ENCODE measurements around the gene RDH12. TPM values are rescaled to one million over a fixed set of nuclear protein-coding genes. Genes with fewer than 3 reads are reported as not detected.

Gene RDH12
- total RNA-seq, 1 experiment from 2014 or later, result not detected

GRCh38 chr14:67690011-67690410 lies 11.7 kb upstream of the RDH12 start:
- Histone ChIP-seq H3K4me1 (ENCODE audit: control insufficient read depth, insufficient read depth, low read length) (no peaks in the 10 kb centered on the region; the same call in 1 of the 2 replicates), H3K4me3 (ENCODE audit: low read depth in 2 of 2, low read length in 2 of 2) (no peak overlapping the region), H3K27ac (ENCODE audit: low read length) (no peak overlapping the region), H3K27me3 (ENCODE audit: control insufficient read depth, insufficient read depth, low read length) (no peaks in the 10 kb centered on the region), H3K36me3 (ENCODE audit: control insufficient read depth, insufficient read depth, low read length) (peaks cover 8% of the 10 kb centered on the region; the same call in 1 of the 2 replicates), H3K9me3 (ENCODE audit: control insufficient read depth, insufficient read depth, low read depth, low read length) (no peaks in the 10 kb centered on the region)
- ChIA-PET CTCF (no interaction called here), POLR2A (no interaction called here)
- BruUV-seq (replicated peaks), result no TSS peak
- DNase-seq (ENCODE audit: low read depth, low spot score) (no peak), ATAC-seq (no peak)
- TF ChIP-seq, protein P1, sequence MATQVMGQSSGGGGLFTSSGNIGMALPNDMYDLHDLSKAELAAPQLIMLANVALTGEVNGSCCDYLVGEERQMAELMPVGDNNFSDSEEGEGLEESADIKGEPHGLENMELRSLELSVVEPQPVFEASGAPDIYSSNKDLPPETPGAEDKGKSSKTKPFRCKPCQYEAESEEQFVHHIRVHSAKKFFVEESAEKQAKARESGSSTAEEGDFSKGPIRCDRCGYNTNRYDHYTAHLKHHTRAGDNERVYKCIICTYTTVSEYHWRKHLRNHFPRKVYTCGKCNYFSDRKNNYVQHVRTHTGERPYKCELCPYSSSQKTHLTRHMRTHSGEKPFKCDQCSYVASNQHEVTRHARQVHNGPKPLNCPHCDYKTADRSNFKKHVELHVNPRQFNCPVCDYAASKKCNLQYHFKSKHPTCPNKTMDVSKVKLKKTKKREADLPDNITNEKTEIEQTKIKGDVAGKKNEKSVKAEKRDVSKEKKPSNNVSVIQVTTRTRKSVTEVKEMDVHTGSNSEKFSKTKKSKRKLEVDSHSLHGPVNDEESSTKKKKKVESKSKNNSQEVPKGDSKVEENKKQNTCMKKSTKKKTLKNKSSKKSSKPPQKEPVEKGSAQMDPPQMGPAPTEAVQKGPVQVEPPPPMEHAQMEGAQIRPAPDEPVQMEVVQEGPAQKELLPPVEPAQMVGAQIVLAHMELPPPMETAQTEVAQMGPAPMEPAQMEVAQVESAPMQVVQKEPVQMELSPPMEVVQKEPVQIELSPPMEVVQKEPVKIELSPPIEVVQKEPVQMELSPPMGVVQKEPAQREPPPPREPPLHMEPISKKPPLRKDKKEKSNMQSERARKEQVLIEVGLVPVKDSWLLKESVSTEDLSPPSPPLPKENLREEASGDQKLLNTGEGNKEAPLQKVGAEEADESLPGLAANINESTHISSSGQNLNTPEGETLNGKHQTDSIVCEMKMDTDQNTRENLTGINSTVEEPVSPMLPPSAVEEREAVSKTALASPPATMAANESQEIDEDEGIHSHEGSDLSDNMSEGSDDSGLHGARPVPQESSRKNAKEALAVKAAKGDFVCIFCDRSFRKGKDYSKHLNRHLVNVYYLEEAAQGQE (IDR thresholded peaks at IDR 0.05; ENCODE audit: insufficient read depth in 1 of 2, low read depth in 2 of 2, low read length in 1 of 2), result no peak
- TF ChIP-seq POLR2AphosphoS5 (IDR thresholded peaks at IDR 0.05; ENCODE audit: low read depth, low read length), result no peak
- TF ChIP-seq CTCF (IDR thresholded peaks at IDR 0.05), result no peak
- TF ChIP-seq SIN3A (IDR thresholded peaks at IDR 0.05; ENCODE audit: borderline replicate concordance, insufficient read depth, low read depth, low read length), result no peak
- TF ChIP-seq TCF7L2 (IDR thresholded peaks at IDR 0.05; ENCODE audit: low read depth, low read length), result no peak
- intact Hi-C loops (cut with micrococcal nuclease; ENCODE audit: unreplicated experiment), result no loop called here
- in situ Hi-C loops (cut with HindIII; ENCODE audit: low pct_unique_long_range_greater_than_20kb, low sequenced_read_pairs), result no loop called here

- POLR2A ChIA-PET, result no interaction called here
- in situ Hi-C loops (cut with HindIII; ENCODE audit: low pct_unique_long_range_greater_than_20kb, low sequenced_read_pairs), result no loop called here
- intact Hi-C loops (cut with micrococcal nuclease; ENCODE audit: unreplicated experiment), result no loop called here
- CTCF ChIA-PET, result interaction anchor here (0.6 kb wide), 1 partner anchor 132 kb away, joined by 6 read pairs; no protein-coding TSS in a partner anchor
- Histone ChIP-seq H3K4me1 (ENCODE audit: control insufficient read depth, insufficient read depth, low read length) (no peaks in the 10 kb centered on the region; the same call in 1 of the 2 replicates), H3K27me3 (ENCODE audit: control insufficient read depth, insufficient read depth, low read length) (no peaks in the 10 kb centered on the region), H3K9me3 (ENCODE audit: control insufficient read depth, insufficient read depth, low read depth, low read length) (no peaks in the 10 kb centered on the region), H3K36me3 (ENCODE audit: control insufficient read depth, insufficient read depth, low read length) (peaks cover 10% of the 10 kb centered on the region; the same call in 1 of the 2 replicates), H3K4me3 (ENCODE audit: low read depth in 2 of 2, low read length in 2 of 2) (peak overlapping the region; percentile 97), H3K27ac (ENCODE audit: low read length) (peak overlapping the region; percentile 92)
- TF ChIP-seq, protein P1 (IDR thresholded peaks at IDR 0.05; ENCODE audit: insufficient read depth in 1 of 2, low read depth in 2 of 2, low read length in 1 of 2), result no peak
- TF ChIP-seq SIN3A (IDR thresholded peaks at IDR 0.05; ENCODE audit: borderline replicate concordance, insufficient read depth, low read depth, low read length) (no peak), CTCF (IDR thresholded peaks at IDR 0.05) (no peak), POLR2AphosphoS5 (IDR thresholded peaks at IDR 0.05; ENCODE audit: low read depth, low read length) (no peak), TCF7L2 (IDR thresholded peaks at IDR 0.05; ENCODE audit: low read depth, low read length) (no peak)
- TSS peak; percentile 66 for BruUV-seq (replicated peaks)
- ATAC-seq, result peak; percentile 84
- DNase-seq (ENCODE audit: low read depth, low spot score), result no peak
These were observed 6.8 kb upstream of the RDH12 start for GRCh38 chr14:67694791-67695393.
